ENCODE data around the gene NSMCE1. TPM values are rescaled to one million over a fixed set of nuclear protein-coding genes. Genes with fewer than 3 reads are reported as not detected.
"Not testable (repeated sequence)": the region's sequence is repeated elsewhere in the genome, so short reads cannot be mapped to it uniquely, and the experiment has no call there.

Gene NSMCE1
- total RNA-seq, 4 donors from 2014 or later: 3.2 to 43.6 (median 35.6) TPM

DNA sequence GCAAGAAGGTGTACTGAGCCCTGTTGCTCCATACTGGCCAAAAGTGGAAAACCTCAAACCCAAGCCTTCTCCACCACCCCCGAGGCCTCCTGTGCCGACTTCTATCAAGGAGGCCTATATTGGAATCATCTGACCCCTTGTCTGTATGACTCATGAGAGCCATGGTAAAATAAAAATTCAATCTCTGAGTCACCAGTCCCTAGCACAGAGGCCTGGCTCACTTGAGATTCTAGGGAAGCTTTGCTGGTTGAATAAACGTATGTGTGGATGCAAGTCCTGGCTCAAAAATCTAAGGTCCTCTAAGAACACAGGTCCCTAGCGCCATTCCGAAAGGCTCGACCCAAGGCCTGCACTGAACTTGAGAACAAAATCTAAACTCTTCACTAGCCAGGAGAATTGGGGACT, 15.0 kb downstream of the NSMCE1 start:
- Histone ChIP-seq H3K27ac (peak overlapping the region; percentile 16 to 59), H3K4me3 (no peak overlapping the region), H3K9me3 (no peaks in the 10 kb centered on the region), H3K27me3 (no peaks in the 10 kb centered on the region), H3K4me1 (no peaks in the 10 kb centered on the region), H3K36me3 (no peaks in the 10 kb centered on the region)
- TF ChIP-seq CTCF (IDR thresholded peaks at IDR 0.05): no peak
- intact Hi-C loops (cut with DNase I; ENCODE audit: low total_unique reads): no loop called here
- DNase-seq: no peak

GRCh38 chr16:27252206-27252585, 16.4 kb downstream of the NSMCE1 start:
- no peak for DNase-seq
- no peak overlapping the region for H3K27ac ChIP-seq
- no peak for TF ChIP-seq CTCF (IDR thresholded peaks at IDR 0.05)
- no peak for TF ChIP-seq POLR2A (IDR thresholded peaks at IDR 0.05)
- no peak overlapping the region for H3K4me3 ChIP-seq
- no peaks in the 10 kb centered on the region for H3K4me1 ChIP-seq
- intact Hi-C loops (cut with DNase I; ENCODE audit: low total_unique reads): no loop called here
- H3K27me3 ChIP-seq: no peaks in the 10 kb centered on the region
- no peaks in the 10 kb centered on the region for H3K9me3 ChIP-seq
- no peaks in the 10 kb centered on the region for H3K36me3 ChIP-seq

GRCh38 chr16:27251541-27252205, 16.9 kb downstream of the NSMCE1 start:
- Histone ChIP-seq H3K4me1 (no peaks in the 10 kb centered on the region), H3K4me3 (no peak overlapping the region), H3K9me3 (no peaks in the 10 kb centered on the region), H3K36me3 (no peaks in the 10 kb centered on the region), H3K27ac (no peak overlapping the region), H3K27me3 (no peaks in the 10 kb centered on the region)
- no peak for DNase-seq
- intact Hi-C loops (cut with DNase I; ENCODE audit: low total_unique reads): no loop called here
- TF ChIP-seq POLR2A (IDR thresholded peaks at IDR 0.05): no peak
- TF ChIP-seq CTCF (IDR thresholded peaks at IDR 0.05): no peak

- not testable (repeated sequence) for H3K4me1 ChIP-seq, H3K36me3 ChIP-seq, DNase-seq, H3K9me3 ChIP-seq, H3K4me3 ChIP-seq, H3K27me3 ChIP-seq, H3K27ac ChIP-seq
- intact Hi-C loops (cut with DNase I; ENCODE audit: low total_unique reads): loop anchor here (10.0 kb wide), 1 partner anchor 76 kb away; no protein-coding TSS in a partner anchor
These were observed 19.7 kb downstream of the NSMCE1 start for GRCh38 chr16:27248886-27249285.

DNA sequence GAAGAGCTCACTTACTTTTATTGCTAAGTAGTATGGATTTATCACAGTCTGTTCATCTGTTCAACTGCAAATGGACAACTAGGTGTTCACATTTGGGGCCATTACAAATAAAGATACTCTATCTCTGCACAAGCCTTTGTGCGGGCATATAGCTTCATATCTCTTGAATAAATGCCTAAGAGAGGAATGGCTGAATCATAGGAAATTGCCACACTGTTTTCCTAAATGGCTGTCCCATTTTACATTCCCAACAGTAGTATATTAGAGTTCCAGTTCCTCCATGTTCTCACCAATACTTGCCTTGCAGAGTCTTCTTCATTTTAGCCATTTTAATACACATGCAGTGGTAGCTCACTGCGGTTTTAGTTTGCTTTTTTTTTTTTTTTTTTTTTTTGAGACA, 20.5 kb downstream of the NSMCE1 start:
- Histone ChIP-seq H3K27ac (no peak overlapping the region), H3K27me3 (no peaks in the 10 kb centered on the region), H3K4me3 (no peak overlapping the region), H3K4me1 (peaks cover 6 to 17% of the 10 kb centered on the region in 2 donors), H3K9me3 (no peaks in the 10 kb centered on the region), H3K36me3 (no peaks in the 10 kb centered on the region)
- no peak for TF ChIP-seq CTCF (IDR thresholded peaks at IDR 0.05)
- DNase-seq: no peak
- intact Hi-C loops (cut with DNase I; ENCODE audit: low total_unique reads): loop anchor here (10.0 kb wide), 1 partner anchor 77 kb away; no protein-coding TSS in a partner anchor

GRCh38 chr16:27247076-27247475, 21.5 kb downstream of the NSMCE1 start:
- not testable (repeated sequence) for H3K4me3 ChIP-seq, H3K9me3 ChIP-seq, H3K27me3 ChIP-seq, DNase-seq, H3K36me3 ChIP-seq
- peak overlapping the region in 1 of 2 donors; percentile 87 for H3K27ac ChIP-seq
- intact Hi-C loops (cut with DNase I; ENCODE audit: low total_unique reads): loop anchor here (10.0 kb wide), 1 partner anchor 78 kb away; no protein-coding TSS in a partner anchor
- H3K4me1 ChIP-seq: peaks cover 6 to 25% of the 10 kb centered on the region in 2 donors
